Measurements from ENCODE around the gene MGAM2. TPM values are rescaled to one million over a fixed set of nuclear protein-coding genes. Genes with fewer than 3 reads are reported as not detected.

Gene MGAM2
- total and polyA plus RNA-seq, 10 of the 15 experiments (the other 5 are each of a cell fraction or from before 2014, with no cell fraction given): 0.01 to 0.16 (median 0.03) TPM; not detected in 6

GRCh38 chr7:142138996-142139395, 27.5 kb downstream of the MGAM2 start (continued):
- TF ChIP-seq ZNF592 (IDR thresholded peaks at IDR 0.05): no peak
- TF ChIP-seq SMAD5 (IDR thresholded peaks at IDR 0.05; ENCODE audit: low read depth): no peak
- no peak for TF ChIP-seq NFXL1 (IDR thresholded peaks at IDR 0.05; ENCODE audit: borderline replicate concordance)
- TF ChIP-seq MTA2 (IDR thresholded peaks at IDR 0.05; ENCODE audit: low read depth): no peak
- no peak for TF ChIP-seq POLR2AphosphoS2 (IDR thresholded peaks at IDR 0.05; ENCODE audit: low read depth, low read length)
- TF ChIP-seq ZNF687 (IDR thresholded peaks at IDR 0.05): no peak
- TF ChIP-seq SPI1 (IDR thresholded peaks at IDR 0.05; ENCODE audit: borderline replicate concordance, insufficient read depth, low read depth, low read length): no peak
- TF ChIP-seq RFX5 (IDR thresholded peaks at IDR 0.05; ENCODE audit: low read depth, low read length): no peak
- TF ChIP-seq CUX1 (IDR thresholded peaks at IDR 0.05; ENCODE audit: insufficient replicate concordance, low read depth, low read length): no peak
- TF ChIP-seq ZBTB4 (CRISPR knock-in tag; IDR thresholded peaks at IDR 0.05): no peak
